HG03196 (cell line): ENCODE results near the gene SYNE2.

Experiments
- ATAC-seq: cut with Tn5 transposase; IDR thresholded peaks from one replicate; pipeline ENCODE4 v1.9.1; 2021; ENCODE audit not compliant: unreplicated experiment

Gene SYNE2

DNA sequence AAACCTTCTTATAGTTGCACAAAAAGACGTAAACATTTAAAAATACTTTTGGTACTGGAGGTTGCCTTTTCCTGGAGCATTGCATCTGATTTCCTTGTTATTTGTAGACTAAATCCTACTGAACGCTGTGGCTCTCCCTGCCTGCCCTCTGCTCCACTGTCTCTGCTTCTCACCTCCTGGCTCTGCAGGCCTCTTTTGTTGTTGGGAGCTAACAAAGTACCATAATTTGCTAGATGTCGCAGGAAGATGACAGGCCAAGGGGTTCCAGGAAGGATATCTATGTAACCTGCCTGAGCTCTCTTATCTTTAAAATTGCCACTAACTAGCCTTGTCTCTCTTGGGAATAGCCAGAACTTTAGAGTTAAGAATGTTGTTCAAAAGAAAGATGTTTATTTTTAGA, 21.4 kb downstream of the SYNE2 start:
- no peak for ATAC-seq

DNA sequence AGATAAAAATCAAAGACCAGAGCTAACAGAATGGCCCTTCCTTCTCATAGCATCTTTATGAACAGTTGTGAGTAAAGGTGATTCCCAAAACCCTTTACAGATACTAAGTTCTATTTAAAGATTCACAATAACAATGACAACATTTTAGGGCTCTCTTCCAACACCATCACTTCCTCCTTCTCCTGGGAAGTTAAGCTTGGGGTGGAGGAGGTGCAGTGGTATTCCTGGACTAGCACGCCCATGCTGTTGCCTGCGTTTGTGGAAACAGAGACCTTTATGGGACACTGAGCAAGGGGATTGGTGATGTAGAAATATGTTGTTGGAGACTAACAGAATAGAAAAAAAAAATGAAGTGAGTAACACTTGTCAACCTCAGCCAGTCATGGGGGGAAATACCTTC, 22.5 kb downstream of the SYNE2 start:
- ATAC-seq, result no peak

DNA sequence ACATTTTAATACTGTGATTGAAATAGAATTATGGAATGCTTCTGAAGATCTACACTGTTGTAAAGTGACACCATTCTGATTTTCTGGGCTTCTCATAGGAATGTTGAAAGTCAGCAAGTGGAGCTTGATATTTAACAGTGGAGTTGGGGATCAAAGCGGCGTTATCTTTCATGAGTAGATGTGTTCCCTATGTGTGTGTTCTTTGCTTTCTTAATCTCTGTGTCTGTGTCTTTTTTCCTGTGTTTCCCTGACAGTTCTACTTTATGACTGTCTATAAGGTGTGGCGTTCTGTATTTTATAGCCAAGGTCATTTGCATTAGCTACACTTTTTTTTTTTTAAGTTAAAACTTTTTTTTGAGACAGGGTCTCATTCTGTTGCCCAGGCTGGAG, 24.7 kb downstream of the SYNE2 start:
- no peak for ATAC-seq

DNA sequence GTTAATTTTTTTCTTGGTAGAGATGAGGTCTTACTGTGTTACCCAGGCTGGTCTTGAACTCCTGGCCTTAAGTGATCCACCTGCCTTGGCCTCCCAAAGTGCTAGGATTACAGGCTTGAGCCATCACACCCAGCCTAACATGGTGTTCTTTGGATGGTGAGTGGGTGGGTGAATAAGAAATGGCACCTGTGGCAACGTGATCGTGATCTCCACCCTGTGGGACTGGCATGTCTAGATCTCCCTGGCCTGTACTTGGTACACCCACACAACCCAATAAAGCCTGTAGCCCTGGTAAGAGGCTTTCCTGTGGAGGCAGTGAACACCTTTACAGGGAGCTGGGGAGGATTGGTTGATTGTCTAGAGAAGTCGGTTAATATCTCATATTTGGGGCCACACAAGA, 25.2 kb downstream of the SYNE2 start:
- no peak for ATAC-seq

DNA sequence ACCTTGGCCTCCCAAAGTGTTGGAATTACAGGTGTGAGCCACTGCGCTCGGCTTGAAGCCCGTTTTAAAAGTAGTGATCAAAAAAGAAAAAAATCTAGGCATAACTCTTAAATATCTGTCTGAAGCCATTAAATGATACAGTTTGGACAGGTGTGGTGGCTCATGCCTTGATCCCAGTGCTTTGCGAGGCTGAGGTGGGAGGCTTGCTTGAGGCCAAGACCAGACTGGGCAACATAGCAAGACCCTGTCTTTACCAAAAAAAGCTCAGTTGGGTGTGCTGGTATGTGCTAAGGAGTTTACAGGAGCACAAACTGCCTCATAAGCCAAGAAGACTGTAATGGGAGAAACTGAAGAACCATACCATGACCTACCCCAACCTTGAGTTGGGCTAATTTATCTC, 26.0 kb downstream of the SYNE2 start:
- no peak for ATAC-seq

DNA sequence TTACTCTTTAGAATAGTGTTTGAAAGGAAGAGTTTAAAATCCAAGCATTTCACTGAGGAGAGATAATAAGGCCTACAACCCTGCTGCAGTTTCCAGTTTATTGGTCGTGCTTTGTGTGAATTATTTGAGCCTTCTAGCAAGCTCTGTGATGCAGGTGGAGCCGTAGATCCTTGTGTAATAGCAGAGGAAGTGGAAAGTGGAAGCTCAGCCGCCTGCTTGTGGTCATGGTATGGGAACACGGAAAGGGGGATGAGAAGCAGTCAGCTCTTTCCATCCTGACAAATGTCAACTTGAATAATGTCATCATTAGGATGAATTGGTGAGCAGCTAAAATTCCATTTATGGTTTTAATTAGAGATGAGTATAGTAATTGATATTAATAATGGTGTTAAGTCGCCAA, 29.1 kb downstream of the SYNE2 start:
- no peak for ATAC-seq

DNA sequence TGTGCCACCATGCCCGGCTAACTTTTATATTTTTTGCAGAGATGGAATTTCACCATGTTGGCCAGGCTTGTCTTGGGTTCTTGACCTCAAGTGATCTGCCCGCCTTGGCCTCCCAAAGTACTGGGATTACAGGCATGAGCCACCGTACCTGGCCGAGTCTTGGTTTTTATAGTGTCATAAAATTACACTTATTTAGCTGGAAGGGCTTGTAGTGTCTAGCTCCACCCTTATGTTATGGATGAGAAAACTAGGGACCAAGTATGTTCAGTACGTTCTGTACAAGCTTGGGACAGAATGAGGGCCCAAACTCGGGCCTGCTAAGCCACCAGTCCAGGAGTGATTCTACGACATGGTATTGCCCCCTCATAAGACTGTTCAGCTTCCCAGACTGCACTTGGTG, 35.1 kb downstream of the SYNE2 start:
- ATAC-seq, result no peak

DNA sequence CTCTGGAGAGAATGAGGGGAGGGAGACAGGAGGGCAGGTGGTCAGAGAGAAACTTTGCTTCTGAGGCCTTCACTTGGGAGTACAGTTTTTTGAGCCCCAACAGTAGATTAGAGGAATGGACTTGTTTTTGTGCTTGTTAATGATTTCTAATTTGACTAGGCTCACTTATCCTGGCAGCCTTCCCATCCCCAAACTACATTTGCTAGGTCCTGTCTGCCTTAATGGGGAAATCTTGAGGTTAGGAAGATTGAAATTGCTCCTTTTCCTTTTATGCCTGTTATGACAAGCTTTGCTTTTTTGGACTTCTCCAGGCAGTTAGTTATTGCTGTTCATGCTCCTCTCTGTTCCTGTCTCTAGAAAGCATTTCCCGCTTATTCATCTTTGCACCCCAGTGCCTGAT, 37.7 kb downstream of the SYNE2 start:
- no peak for ATAC-seq

DNA sequence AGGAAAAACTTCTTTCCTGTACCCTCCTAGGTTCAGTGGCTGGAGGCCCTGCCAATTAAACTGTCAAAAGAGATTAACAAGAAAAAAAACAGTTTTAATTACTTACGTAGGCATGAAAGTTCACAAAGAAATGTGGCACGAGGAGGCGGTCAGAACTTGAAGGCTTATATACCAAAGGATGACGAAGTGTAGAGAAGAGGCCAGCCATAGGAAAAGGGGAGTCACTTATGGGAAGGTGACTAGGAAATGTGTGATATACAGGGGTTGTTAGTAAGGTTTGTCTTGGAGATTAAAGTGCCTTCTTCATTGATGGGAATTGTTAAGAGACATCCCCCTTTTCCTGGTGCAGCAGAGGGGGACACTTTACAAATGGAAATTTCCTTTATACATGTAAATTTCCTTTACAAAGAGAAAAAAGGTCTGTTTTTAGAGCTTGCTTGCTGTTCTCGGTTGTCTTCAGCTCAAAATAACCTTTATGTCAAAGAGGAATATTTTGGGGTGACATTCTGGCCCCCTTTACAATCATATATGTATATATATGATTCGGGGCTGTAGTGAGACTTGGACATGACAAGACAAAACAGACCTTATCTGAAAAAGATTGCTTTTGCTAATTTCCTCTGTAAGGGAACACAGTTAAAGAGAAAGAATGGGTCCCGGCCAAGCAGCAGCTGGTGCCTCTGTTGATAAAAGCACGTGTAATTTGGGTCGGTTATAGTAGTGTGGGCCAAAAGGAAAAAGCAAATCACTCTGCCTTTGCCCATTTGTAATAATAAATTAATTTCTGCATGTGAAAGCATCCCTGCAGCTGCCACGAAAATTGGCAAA, 38.6 kb downstream of the SYNE2 start:
- ATAC-seq, result no peak

DNA sequence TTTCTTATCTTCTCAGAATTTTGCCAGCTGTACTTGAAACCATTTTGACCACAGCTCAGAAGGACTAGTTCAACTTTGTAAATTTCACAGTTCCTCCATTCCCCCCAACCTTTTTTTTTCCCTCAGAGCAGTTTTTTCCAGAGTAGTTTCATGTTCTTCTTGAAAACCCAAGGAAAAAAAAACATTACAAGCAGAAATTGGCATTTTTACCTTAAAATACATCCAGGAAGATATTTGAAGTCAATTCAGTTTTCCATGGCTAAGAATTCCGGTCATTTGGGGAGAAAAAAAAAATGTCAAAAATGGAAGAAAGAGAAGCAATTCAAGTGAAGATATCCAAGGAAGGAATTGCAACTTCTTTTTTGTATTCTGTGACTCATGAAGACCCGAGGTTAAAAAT, 39.5 kb downstream of the SYNE2 start:
- ATAC-seq, result no peak

DNA sequence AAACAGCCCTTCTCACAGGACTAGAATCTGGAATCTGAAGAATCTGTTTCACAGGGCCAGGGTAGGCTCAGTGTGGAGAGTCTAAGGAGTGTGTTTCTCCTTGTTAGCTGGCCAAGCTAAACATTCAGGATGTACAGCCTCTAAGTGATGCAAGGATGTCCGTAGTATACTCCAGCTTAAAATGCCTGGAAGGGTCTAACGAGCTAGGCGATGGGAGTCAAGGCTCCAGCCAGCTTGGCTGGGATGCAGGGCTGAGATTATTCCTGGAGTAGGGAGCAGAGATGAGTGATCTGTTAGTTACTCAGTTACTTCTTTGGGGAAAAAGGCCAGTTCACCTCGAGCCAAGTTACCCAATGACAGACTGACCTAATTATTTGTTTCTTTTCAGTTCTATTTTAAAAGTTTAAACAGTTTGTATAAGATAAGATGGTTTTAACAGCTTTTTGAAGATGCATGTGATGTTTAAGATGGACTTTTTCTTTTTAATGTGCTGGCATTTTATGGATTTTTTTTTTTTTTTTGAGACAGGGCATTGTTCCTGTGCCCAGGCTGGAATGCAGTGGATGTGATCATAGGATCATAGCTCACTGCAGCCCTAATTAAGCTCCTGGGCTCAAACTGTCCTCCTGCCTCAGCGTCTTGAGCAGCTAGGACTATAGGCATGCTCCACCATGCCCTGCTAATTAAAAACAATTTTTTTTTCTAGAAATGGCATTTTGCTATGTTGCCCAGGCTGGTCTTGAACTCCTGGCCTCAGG, 41.1 kb downstream of the SYNE2 start:
- ATAC-seq, result no peak

DNA sequence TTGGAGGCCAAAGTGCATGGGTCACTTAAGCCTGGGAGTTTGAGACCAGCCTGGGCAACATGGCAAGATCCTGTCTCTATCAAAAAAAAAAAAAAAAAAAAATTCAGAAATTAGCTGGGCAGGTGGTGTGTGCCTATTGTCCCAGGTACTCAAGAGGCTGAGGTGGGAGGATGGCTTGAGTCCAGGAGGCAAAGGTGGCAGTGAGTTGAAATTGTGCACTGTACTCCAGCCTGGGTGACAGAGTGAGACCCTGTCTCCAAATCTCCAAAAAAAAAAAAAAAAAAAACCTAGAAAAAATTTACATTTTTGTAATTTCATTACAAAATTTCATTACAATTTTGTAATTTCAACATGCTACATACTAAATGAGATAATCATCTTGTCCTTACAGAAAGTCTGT, 42.7 kb downstream of the SYNE2 start:
- ATAC-seq, result no peak

DNA sequence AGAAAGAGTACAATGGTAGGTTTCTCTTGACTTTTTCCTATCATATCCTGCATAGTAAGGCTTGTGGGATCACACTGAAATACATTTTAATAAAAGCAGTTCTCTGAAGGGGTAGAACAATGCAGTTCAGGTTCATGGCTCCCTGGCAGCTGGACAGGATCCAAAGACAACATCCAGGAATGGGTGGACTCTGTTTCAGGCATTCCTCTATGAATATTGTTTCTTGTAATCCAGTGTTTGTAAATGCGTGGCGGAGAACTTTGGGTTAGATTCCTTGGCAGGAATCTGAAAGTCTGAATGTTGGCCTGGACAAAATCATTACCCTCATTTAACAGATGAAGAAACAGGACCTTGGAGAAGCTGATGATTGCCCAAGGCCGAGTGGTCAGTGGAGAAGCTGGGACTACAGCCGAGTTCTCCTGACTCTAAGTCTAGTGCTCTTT, 43.5 kb downstream of the SYNE2 start:
- ATAC-seq, result no peak

DNA sequence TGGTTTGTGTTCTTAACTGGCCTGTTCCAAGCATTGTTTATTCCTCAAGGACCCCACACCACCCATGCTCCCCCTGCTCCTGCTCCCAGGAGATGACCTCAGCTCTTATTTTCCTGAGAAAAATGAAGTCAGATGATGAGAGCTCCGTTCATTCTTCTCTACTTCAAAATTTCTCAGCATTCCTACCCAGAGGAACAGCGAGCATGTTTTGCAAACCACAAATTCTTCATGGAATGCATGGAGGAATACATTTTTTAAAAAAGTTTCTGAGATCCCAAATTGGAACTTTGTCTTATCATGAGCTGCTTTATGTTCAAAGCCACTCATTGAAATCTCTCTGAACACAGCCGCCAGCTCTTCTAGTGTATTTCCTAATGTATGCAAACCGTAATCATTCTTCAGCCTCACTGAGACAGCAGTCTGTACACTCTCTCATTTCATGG, 44.9 kb downstream of the SYNE2 start:
- no peak for ATAC-seq

DNA sequence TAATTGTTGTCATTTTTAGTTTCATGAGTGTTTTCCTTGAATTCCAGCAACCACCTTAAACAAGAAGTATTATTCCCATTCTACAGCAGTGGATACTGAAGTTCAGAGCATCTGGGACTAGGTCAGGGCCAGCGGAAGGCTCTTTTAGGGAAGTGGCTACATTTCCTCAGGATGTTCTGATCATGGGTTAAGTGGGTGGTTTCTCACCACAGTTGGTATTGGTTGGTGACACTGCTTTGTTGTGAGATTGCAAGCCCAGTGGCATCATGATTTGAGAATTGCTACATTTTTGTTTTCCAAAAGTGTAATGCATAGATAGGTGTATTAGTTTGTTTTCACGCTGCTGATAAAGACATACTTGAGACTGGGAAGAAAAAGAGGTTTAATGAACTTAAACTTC, 47.1 kb downstream of the SYNE2 start:
- no peak for ATAC-seq

DNA sequence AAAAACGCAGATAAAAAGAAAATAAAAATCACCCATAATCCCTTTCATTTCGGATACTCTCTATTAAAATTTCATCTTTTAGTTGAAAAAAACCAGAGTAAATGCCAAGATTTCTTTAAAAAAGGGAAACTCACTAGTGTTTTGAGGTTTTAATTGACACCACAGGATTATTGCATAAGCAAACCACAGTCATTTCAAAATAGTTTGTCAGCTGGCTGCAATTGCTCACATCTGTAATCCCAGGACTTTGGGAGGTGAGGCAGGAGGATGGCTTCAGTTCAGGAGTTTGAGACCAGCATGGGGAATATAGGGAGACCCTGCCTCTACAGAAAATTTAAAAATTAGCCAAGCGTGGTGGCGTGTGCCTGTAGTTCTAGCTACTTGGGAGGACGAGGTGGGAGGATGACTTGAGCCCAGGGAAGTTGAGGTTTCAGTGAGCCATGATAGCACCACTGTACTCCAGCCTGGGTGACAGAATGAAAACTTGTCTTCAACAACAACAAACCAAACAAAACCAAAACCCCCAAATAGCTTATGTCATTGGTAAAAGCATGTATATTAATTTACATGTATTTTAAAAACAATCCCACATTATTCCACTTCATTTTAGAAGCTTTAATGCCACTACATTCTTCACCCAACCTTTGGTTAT, 48.8 kb downstream of the SYNE2 start:
- ATAC-seq, result no peak

DNA sequence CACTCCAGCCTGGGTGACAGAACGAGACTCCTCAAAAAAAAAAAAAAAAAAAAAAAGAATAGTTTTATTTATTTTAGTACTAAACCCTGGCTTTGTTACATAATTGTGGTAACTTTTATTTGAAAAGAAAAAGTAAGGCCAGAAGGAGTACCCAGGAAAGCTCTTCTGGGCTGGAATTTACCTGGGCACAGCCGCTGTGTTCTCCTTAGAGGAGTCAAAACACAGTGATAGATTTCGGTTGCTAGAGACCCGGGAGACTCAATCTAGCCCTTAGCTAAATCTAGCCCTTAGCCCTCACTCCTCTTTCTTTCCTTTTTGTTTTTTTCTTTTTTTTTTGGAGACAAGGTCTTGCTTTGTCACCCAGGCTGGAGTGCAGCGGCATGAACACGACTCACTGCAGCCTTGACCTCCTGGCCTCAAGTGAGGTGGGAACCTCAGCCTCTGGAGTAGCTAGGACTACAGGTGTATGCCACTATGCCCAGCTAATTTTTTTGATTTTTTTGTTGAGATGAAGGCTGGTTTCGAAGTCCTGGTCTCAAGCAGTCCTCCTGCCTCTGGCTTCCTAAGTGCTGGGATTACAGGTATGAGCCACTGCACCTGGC, 49.7 kb downstream of the SYNE2 start:
- ATAC-seq, result no peak

DNA sequence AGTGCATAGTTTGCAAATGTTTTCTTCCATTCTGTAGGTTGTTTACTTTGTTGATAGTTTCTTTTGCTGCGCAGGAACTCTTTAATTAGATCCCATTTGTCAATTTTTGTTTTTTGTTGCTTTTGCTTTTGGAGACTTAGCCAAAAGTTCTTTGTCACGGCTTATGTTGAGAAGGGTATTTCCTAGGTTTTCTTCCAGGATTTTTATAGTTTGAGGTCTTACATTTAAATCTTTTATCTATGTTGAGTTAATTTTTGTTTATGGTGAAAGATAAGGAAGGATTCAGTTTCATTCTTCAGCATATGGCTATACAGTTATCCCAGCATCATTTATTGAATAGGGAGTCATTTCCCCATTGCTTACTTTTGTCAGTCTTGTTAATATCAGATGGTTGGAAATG, 51.9 kb downstream of the SYNE2 start:
- no peak for ATAC-seq

DNA sequence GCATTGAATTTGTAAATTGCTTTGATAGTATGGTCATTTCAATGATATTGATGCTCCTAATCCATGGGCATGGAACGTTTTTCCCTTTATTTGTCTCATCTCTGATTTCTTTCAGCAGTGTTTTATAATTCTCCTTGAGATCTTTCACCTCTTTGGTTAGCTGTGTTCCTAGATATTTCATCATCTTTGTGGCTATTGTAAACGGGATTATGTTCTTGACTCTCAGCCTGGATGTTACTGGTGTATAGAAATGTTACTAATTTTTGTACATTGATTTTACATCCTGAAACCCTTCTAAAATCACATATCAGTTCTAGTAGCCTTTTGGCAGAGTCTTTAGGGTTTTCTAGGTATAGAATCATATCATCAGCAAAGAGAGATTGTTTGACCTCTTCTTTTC, 52.6 kb downstream of the SYNE2 start:
- ATAC-seq, result no peak

DNA sequence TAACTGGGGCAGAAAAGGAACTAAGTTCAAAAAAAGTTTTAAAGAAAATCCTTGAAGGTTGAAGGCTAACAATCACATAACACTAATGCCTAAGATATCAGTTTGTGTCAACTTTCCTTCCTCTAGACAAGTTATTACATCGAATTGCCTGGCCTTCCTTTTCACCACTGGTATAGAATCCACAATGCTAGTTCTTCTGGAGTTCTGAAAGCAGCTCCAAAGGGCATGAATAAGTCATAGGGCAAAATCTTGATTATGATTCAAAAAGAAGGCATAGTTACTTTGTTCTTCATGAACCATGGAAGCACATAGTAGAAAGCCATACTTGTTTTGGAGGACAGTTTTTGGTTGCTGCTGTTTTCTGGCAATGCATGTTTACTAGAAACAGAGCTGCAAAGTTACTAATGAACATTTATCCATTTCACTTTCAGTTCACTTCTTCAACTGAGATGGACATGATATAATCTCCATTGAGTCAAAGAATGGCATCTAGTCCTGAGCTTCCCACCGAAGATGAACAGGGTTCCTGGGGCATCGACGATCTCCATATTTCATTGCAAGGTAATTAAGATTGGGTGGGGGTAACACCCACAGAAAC, 56.0 kb downstream of the SYNE2 start:
- ATAC-seq, result no peak

DNA sequence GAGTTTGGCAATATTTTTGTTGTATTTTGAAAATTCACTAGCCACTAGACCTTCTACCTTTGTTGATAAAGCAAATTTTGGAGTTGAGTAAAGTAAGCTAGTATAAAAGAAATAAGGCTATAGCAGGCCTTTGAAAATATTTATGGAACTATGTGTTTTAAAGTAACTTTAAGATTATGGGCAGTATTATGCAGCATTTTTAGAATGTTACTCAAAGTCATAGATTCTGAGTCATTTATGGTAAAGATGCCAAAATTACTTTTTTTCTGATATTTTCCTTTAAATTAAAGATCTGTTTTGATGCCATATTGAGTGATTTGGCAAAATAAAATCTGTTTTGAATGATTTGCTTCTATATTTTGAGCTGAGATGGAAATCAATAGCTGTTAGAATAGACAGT, 57.2 kb downstream of the SYNE2 start:
- ATAC-seq, result no peak
